Osteocyte (in vitro differentiated cells): ENCODE data around the gene DPPA5. TPM values are rescaled to one million over a fixed set of nuclear protein-coding genes. Genes with fewer than 3 reads are reported as not detected.
"Not testable (repeated sequence)": the region's sequence is repeated elsewhere in the genome, so short reads cannot be mapped to it uniquely, and the experiment has no call there.

Source experiments
- DNase-seq: peaks from one replicate; pipeline ENCODE4 v3.0.0; 2021; ENCODE audit warnings: mixed read lengths; ENCODE audit not compliant: unreplicated experiment; ENCODE audit errors: extremely low spot score
- H3K27ac Mint-ChIP-seq: one replicate; pipeline ENCODE4 v1.8.0; 2021; ENCODE audit warnings: mild to moderate bottlenecking, mixed read lengths; ENCODE audit not compliant: unreplicated experiment
- H3K27me3 Mint-ChIP-seq: one replicate; pipeline ENCODE4 v1.8.0; 2021; ENCODE audit warnings: mixed read lengths; ENCODE audit not compliant: unreplicated experiment
- H3K36me3 Mint-ChIP-seq: one replicate; pipeline ENCODE4 v1.8.0; 2021; ENCODE audit warnings: mixed read lengths; ENCODE audit not compliant: unreplicated experiment
- H3K4me1 Mint-ChIP-seq: one replicate; pipeline ENCODE4 v1.8.0; 2021; ENCODE audit warnings: mixed read lengths; ENCODE audit not compliant: unreplicated experiment
- H3K4me3 Mint-ChIP-seq: one replicate; pipeline ENCODE4 v1.8.0; 2021; ENCODE audit warnings: mild to moderate bottlenecking, moderate library complexity, mixed read lengths; ENCODE audit not compliant: unreplicated experiment
- H3K9me3 Mint-ChIP-seq: one replicate; pipeline ENCODE4 v1.8.0; 2021; ENCODE audit warnings: mixed read lengths; ENCODE audit not compliant: unreplicated experiment
- CTCF ChIP-seq: fragments of 200-600 bp; sonication (generic); IDR thresholded peaks from 2 replicates; pipeline ENCODE4 v1.5.0; 2021; ENCODE audit warnings: antibody characterized with exemption, mild to moderate bottlenecking, moderate library complexity
- total RNA-seq: library from RNA; stranded (reverse); gene quantifications from 2 replicates; pipeline ENCODE4 v1.2.1, GENCODE V29; 2021

The DPPA5 gene
- total RNA-seq, 1 donor from 2014 or later: not detected

DNA sequence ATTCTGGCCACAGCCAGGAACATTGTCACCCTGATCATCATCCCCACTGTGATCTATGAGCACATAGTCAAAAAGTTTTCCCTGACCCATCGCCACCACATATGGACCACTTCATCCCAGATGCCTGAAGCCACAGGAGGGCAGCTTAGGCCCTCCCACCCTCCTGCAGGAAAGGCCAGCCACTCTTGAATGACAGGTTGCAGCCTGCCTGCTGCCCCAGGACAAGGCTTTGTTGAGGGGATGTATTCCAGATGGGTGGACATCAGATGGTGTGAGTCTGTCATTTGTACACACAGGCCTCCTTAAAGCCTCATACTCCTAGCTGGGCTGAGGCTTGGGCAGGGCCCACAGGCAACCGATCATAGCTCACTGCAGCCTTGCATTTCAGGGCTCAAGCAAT lies 30.8 kb downstream of the DPPA5 start:
- no peak for TF ChIP-seq CTCF
- no peak for DNase-seq
- H3K4me3 Mint-ChIP-seq: no peak overlapping the region
- H3K4me1 Mint-ChIP-seq: no peaks in the 10 kb centered on the region
- H3K27me3 Mint-ChIP-seq: no peaks in the 10 kb centered on the region
- H3K27ac Mint-ChIP-seq: no peak overlapping the region
- no peaks in the 10 kb centered on the region for H3K36me3 Mint-ChIP-seq
- H3K9me3 Mint-ChIP-seq: peaks cover 3% of the 10 kb centered on the region

GRCh38 chr6:73314577-73315492 lies 39.2 kb downstream of the DPPA5 start:
- Mint-ChIP-seq H3K4me1 (peaks cover 7% of the 10 kb centered on the region), H3K4me3 (no peak overlapping the region), H3K27me3 (peaks cover 12% of the 10 kb centered on the region), H3K9me3 (peaks cover 16% of the 10 kb centered on the region), H3K36me3 (peaks cover 7% of the 10 kb centered on the region), H3K27ac (no peak overlapping the region)
- no peak for DNase-seq
- TF ChIP-seq CTCF: no peak

DNA sequence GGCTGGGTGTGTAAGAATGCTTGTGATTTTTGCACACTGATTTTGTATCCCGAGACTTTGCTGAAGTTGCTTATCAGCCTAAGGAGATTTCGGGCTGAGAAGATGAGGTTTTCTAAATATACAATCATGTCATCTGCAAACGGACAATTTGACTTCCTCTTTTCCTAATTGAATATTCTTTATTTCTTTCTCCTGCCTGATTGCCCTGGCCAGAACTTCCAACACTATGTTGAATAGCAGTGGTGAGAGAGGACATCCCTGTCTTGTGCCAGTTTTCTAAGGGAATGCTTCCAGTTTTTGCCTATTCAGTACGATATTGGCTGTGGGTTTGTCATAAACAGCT lies 43.6 kb downstream of the DPPA5 start:
- H3K27ac Mint-ChIP-seq: peak overlapping the region; percentile 94
- peaks cover 29% of the 10 kb centered on the region for H3K4me1 Mint-ChIP-seq
- not testable (repeated sequence) for H3K27me3 Mint-ChIP-seq, DNase-seq, H3K36me3 Mint-ChIP-seq, H3K9me3 Mint-ChIP-seq
- peak overlapping the region; percentile 89 for H3K4me3 Mint-ChIP-seq

- Mint-ChIP-seq H3K27me3 (peaks cover 4% of the 10 kb centered on the region), H3K27ac (peak overlapping the region; percentile 94), H3K4me1 (peaks cover 29% of the 10 kb centered on the region), H3K4me3 (peak overlapping the region; percentile 89), H3K36me3 (peaks cover 7% of the 10 kb centered on the region), H3K9me3 (no peaks in the 10 kb centered on the region)
- TF ChIP-seq CTCF: peak; percentile 63
- DNase-seq: no peak
These were observed 44.1 kb downstream of the DPPA5 start for GRCh38 chr6:73309785-73310502.

DNA sequence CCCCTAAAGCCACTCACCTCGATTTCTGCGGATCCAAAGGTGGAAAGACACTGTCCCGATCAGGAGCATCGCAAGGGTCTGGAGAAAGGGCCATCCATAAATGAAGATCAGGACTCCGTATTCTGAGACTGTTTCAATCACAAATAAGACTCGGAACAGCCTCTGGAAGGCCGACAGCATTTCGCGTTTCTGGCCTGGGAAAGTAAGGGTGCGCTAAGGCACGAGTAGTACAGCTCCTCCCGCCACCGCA lies 44.6 kb downstream of the DPPA5 start:
- Mint-ChIP-seq H3K9me3 (no peaks in the 10 kb centered on the region), H3K4me1 (peaks cover 29% of the 10 kb centered on the region), H3K27me3 (peaks cover 4% of the 10 kb centered on the region), H3K27ac (peak overlapping the region; percentile 94), H3K4me3 (peak overlapping the region; percentile 89), H3K36me3 (peaks cover 7% of the 10 kb centered on the region)
- no peak for DNase-seq
- TF ChIP-seq CTCF: no peak
